GM18907 (cell line): ENCODE measurements around the gene APAF1.
"Not testable (repeated sequence)": the region's sequence is repeated elsewhere in the genome, so short reads cannot be mapped to it uniquely, and the experiment has no call there.

ENCODE experiments used
- ATAC-seq: cut with Tn5 transposase; IDR thresholded peaks from one replicate; pipeline ENCODE4 v1.9.1; 2021; ENCODE audit warnings: mild to moderate bottlenecking, moderate library complexity; ENCODE audit not compliant: unreplicated experiment

Gene APAF1

DNA sequence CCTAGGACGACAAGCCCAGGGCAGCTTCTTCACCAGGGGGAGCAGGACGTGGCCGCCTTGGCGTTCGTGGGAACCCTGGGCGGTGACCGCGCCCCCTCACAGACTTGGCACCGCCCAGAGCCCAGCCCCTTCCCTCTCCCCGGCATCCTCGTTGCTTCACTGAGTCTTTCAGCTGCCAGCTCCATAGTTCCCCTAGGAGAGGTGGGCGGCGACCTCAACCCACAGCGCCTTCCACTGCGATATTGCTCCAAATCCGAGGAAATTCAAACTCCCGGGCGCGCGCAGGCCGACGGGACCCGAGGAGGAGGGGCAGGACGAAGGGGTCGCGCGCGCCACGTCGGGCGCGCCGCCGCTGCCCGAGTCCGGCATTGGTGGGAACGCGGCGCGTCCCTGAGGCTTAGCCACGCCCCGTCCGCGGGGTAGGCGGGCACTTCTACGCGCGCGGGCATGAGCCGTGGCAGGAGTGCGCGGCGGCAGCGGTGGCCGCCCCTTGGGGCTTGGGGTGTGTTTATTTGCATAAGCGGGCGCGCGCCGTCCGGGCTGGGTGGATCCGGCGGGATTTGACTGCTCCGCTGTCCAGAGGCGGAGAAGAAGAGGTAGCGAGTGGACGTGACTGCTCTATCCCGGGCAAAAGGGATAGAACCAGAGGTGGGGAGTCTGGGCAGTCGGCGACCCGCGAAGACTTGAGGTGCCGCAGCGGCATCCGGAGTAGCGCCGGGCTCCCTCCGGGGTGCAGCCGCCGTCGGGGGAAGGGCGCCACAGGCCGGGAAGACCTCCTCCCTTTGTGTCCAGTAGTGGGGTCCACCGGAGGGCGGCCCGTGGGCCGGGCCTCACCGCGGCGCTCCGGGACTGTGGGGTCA lies at the start of gene APAF1, which contains the start of gene IKBIP:
APAF1 (plus strand) TSS at position 579 of the 860 bp plus-strand sequence. CDS start 3,070 bp downstream, outside the sequence.
IKBIP (minus strand) TSS at position 77 of the 860 bp plus-strand sequence. CDS start 87 bp downstream, outside the sequence.
- ATAC-seq, result peak; percentile 90

GRCh38 chr12:98597313-98597712 lies 47.8 kb upstream of the APAF1 start:
- ATAC-seq, result not testable (repeated sequence)

DNA sequence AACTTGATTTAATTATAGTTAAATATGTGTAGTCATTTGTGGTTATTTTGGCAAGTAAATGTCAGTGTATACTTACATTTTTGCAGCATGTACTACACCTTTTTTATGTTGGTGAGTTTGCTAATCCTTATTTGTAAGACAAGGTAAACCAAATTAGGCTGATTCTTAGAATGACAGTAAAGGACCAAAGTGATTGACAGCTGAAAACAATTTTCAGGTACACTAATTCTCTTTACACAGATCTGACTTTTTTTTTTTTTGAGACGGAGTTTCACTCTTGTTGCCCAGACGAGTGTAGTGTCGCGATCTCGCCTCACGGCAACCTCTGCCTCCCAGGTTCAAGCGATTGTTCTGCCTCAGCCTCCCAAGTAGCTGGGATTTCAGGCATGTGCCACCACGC lies 43.2 kb upstream of the APAF1 start:
- no peak for ATAC-seq

- ATAC-seq, result no peak
These were observed 38.6 kb upstream of the APAF1 start for GRCh38 chr12:98606359-98606988.

GRCh38 chr12:98610596-98610995 lies 34.5 kb upstream of the APAF1 start:
- no peak for ATAC-seq

GRCh38 chr12:98612696-98613334 lies 32.3 kb upstream of the APAF1 start:
- peak; percentile 95 for ATAC-seq

DNA sequence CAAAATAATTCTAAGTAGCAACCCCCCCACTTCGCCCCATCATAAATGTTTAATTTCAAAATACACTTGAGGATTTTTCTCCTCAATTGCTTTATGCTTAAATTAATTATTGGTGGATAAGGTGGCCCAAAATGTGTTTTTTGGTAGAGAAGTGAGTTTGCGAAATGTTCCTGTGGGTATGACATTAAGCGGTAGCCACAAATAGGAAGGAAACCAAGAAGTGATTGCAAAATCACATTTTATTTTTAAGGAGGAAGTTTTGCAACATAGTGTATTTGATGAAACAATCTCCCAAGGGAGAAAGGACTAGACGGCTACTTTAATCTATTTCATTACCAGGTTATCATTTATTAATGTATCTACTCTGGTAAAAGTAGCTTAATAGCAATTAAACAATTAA lies 26.1 kb upstream of the APAF1 start:
- no peak for ATAC-seq

DNA sequence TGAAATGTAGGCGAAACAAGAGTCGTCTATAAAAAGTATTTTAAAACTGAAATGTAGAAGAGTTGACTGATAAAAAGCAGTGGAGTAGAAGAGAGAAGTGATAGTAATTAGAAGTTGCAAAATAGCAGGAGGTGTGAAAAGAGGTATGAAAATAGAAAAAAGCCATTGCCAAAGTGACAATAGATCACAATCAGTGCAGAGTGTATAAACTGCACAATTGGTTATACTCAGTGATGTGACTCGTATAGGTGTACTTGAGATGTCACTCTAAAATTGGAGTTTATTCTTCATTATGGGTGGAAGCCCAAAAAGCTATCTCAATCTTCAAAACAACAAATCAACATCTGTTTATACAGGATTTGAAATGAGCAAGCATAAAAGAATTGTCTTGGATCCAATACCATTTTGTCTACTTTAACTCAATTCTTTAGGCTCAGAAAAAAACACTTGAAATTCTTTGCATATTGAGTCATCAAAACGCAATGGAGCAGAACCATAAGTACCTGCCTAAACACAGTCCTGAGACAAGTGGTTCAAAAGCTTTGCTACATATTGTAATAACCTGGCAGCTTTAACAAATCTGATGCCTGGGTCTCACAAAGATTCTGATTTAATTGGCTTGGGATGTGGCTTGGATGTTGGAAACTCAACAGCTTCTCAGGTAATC lies 9.3 kb upstream of the APAF1 start:
- ATAC-seq, result peak; percentile 89

GRCh38 chr12:98637068-98637467 lies 8.0 kb upstream of the APAF1 start:
- no peak for ATAC-seq

- no peak for ATAC-seq
These were observed 7.1 kb upstream of the APAF1 start for GRCh38 chr12:98638009-98638408.

GRCh38 chr12:98639491-98639890 lies 5.6 kb upstream of the APAF1 start:
- no peak for ATAC-seq

- not testable (repeated sequence) for ATAC-seq
These were observed 2.3 kb upstream of the APAF1 start for GRCh38 chr12:98642801-98643200.

- peak; percentile 34 for ATAC-seq
These were observed 718 bp upstream of the APAF1 start for GRCh38 chr12:98644433-98644711.

- no peak for ATAC-seq
These were observed 530 bp downstream of the APAF1 start for GRCh38 chr12:98645572-98646067.

DNA sequence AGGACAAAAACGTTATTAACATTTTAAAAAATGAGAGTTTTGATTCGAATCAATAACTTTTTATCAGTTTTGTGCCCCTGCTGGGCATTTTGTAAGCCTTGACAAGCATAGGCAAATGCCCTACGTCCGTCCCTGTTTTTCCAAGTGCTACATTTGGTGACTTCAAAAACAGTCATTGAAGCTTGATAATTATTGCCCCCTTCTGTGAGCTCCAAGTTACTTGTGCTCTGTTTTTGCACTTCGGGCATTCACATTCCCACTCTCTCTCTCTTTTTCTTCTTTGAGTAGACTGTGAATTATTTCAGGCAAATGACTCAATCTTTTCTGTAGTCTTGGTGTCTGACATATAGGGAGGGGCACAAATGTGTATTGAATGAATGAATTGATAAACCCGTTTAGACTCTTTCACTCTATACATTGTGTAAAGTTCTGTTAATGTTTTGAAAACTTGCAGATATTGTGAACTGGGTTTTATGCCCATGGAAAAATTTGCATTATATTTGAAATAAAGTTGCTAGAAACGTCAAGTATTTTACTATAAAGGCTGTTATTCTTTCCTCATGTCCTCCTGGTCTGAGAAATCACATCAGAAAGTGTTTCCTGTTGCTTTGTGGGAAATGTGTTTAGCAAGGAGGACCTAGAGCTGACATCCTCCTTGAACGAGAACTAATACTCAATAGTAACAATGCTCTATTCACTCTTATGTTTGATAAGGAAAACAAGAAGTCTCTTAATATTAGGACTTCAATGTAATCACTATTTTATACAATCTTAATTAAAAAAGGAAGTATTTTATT lies 1.4 kb downstream of the APAF1 start:
- ATAC-seq, result no peak

- ATAC-seq, result no peak
These were observed 6.2 kb downstream of the APAF1 start for GRCh38 chr12:98651328-98651727.

DNA sequence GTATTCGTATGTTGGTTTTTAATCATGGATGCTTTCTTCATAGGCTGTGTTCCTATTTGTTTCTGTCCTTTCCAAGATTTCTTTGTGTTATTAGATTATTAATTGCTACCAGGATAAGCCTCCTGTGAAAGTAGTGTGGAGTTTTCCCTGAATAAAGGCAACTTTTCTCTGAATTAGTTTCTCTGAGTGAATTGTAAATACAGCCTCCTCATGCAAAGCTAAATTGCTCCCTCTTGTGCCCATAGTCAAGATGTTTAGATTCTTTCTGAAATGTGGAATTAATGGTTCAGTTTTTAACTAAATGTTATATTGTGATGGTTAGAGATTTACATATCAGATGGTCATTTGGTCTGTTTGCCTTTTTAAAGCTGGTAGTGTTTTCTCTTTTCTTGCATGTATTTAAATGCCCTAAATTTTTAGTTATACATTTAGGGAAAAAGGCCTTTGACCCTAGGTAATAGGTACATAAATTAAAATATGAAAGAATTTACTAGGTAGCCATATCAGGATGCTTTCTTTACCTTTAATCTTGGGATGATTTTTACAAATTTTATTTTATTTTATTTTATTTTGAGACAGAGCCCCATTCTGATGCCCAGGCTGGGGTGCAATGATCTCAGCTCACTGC lies 8.9 kb downstream of the APAF1 start:
- ATAC-seq, result no peak

DNA sequence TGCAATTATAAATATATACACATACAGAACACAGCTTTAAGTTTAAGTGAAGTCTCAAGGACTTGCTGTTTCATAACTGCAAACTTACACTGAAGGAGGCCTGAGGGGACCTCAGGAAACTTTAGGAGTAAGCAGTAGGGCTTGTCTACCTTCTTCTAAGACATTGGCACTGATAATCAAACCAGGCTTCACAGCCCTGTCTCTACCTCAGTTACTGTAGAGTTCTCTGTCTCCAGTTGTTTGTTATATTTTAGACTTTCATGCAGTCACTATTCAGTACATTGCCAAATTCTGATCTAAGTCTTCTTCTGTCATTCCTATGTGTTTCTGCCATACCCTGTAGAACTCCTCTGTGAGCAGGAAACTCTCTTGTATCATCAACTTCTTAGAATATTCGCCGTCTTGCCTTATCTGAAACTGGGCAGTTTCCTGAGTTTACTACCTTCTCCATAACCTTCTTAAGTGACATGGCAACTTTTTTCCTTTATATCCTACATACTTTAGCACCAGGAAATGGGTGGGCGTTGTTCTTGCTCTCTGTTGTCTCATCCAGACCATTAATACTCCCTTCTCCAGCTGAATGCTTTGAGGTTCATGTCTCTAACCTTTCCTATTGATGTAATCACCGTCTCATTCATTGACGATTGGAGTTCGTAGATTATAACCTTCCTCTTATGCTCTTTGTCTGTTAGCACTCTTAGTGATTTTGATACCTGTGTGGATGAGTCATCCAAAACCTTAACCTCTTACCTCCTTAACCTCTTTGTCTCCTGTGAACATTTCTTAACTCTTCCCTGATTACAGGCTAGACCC lies 11.4 kb downstream of the APAF1 start:
- ATAC-seq, result peak; percentile 60

GRCh38 chr12:98660521-98660920 lies 15.4 kb downstream of the APAF1 start:
- ATAC-seq, result no peak
